GM21825 (cell line): ENCODE measurements around the gene GRSF1.
"Not testable (repeated sequence)": the region's sequence is repeated elsewhere in the genome, so short reads cannot be mapped to it uniquely, and the experiment has no call there.

ENCODE experiments used
- ATAC-seq: cut with Tn5 transposase; IDR thresholded peaks from one replicate; pipeline ENCODE4 v1.9.1; 2021; ENCODE audit warnings: mild to moderate bottlenecking, moderate library complexity; ENCODE audit not compliant: unreplicated experiment

The GRSF1 gene

GRCh38 chr4:70838204-70838603 is 1.5 kb downstream of the GRSF1 start:
- ATAC-seq: no peak

GRCh38 chr4:70836081-70836480 is 3.6 kb downstream of the GRSF1 start:
- no peak for ATAC-seq

GRCh38 chr4:70833675-70834074 is 6.0 kb downstream of the GRSF1 start:
- no peak for ATAC-seq

GRCh38 chr4:70831293-70831692 is 8.4 kb downstream of the GRSF1 start:
- no peak for ATAC-seq

GRCh38 chr4:70830054-70830453 is 9.6 kb downstream of the GRSF1 start:
- ATAC-seq: no peak

GRCh38 chr4:70829492-70829891 is 10.2 kb downstream of the GRSF1 start:
- no peak for ATAC-seq

GRCh38 chr4:70829015-70829414 is 10.7 kb downstream of the GRSF1 start:
- no peak for ATAC-seq

GRCh38 chr4:70818921-70819320 is 20.8 kb downstream of the GRSF1 start:
- no peak for ATAC-seq

GRCh38 chr4:70818173-70818855 is 21.4 kb downstream of the GRSF1 start:
- no peak for ATAC-seq

GRCh38 chr4:70816894-70817293 is 22.8 kb downstream of the GRSF1 start:
- no peak for ATAC-seq

GRCh38 chr4:70815370-70815769 is 24.3 kb downstream of the GRSF1 start:
- no peak for ATAC-seq

GRCh38 chr4:70808151-70808550 is 31.5 kb downstream of the GRSF1 start:
- ATAC-seq: no peak

GRCh38 chr4:70802928-70803580 is 36.6 kb downstream of the GRSF1 start:
- no peak for ATAC-seq

GRCh38 chr4:70801265-70801809 is 38.4 kb downstream of the GRSF1 start:
- no peak for ATAC-seq

GRCh38 chr4:70793626-70794025 is 46.1 kb downstream of the GRSF1 start:
- no peak for ATAC-seq

- no peak for ATAC-seq
These were observed 51.0 kb downstream of the GRSF1 start for GRCh38 chr4:70788733-70789132.

- no peak for ATAC-seq
These were observed 52.2 kb downstream of the GRSF1 start for GRCh38 chr4:70787496-70787895.

- no peak for ATAC-seq
These were observed 56.6 kb downstream of the GRSF1 start for GRCh38 chr4:70783096-70783495.

GRCh38 chr4:70778888-70779422 is 60.7 kb downstream of the GRSF1 start:
- no peak for ATAC-seq

GRCh38 chr4:70772929-70773555 is 66.6 kb downstream of the GRSF1 start:
- ATAC-seq: no peak

- not testable (repeated sequence) for ATAC-seq
These were observed 70.3 kb downstream of the GRSF1 start for GRCh38 chr4:70769396-70769795.
